Measurements from ENCODE around the gene RALGAPA2. TPM values are rescaled to one million over a fixed set of nuclear protein-coding genes. Genes with fewer than 3 reads are reported as not detected.

The RALGAPA2 gene
- total RNA-seq, 4 donors from 2014 or later, result 18.4 to 27.4 (median 25.2) TPM

DNA sequence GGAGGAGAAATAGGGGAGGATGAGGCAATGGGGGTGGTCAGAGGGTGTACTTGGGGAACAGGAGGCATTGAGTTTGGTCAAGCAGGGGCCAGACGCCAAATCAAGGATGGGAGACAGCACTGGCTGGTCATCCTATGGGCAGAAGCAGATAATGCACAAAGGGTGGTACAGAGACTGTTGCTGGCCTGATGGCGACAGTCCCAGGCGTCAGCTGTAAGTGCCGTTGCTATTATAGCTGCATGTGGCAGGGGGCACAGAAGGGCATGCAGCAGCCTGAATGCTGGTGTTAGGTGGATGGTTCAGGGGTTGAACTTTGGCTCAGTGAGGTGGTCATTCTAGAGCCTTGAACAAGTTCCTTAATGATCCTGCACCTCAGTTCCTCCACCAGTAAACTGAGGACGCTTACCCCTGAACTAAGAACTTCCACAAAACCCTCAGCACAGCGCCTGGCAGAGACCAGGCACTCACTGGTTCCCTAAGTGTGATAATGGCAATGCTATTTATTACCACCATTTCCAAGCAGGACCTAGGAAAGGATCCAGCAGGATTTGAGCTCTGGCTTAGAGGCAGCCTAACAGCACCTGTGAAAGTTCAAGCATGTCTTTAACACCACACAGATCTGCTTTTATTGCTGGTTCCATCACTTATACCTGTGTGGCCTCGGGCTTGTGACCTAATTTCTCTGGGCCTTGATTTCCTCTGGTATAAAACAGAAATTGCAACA is 181.9 kb downstream of the RALGAPA2 start:
- Histone ChIP-seq H3K27ac (no peak overlapping the region), H3K4me1 (peaks cover 0 to 5% (median 0%) of the 10 kb centered on the region in 3 donors), H3K27me3 (no peaks in the 10 kb centered on the region), H3K9me3 (no peaks in the 10 kb centered on the region), H3K4me3 (no peak overlapping the region), H3K36me3 (peaks cover 0 to 44% of the 10 kb centered on the region in 2 donors)
- no peak for ATAC-seq
- WGBS, 2 donors (ENCODE audit: low coverage in 1 of 2), result 93 to 100% methylated on average over 4 of the region's 7 CpGs
- TF ChIP-seq, protein P1, sequence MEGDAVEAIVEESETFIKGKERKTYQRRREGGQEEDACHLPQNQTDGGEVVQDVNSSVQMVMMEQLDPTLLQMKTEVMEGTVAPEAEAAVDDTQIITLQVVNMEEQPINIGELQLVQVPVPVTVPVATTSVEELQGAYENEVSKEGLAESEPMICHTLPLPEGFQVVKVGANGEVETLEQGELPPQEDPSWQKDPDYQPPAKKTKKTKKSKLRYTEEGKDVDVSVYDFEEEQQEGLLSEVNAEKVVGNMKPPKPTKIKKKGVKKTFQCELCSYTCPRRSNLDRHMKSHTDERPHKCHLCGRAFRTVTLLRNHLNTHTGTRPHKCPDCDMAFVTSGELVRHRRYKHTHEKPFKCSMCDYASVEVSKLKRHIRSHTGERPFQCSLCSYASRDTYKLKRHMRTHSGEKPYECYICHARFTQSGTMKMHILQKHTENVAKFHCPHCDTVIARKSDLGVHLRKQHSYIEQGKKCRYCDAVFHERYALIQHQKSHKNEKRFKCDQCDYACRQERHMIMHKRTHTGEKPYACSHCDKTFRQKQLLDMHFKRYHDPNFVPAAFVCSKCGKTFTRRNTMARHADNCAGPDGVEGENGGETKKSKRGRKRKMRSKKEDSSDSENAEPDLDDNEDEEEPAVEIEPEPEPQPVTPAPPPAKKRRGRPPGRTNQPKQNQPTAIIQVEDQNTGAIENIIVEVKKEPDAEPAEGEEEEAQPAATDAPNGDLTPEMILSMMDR (IDR thresholded peaks at IDR 0.05), result no peak
- TF ChIP-seq EP300 (IDR thresholded peaks at IDR 0.05) (no peak), POLR2A (IDR thresholded peaks at IDR 0.05) (no peak), POLR2AphosphoS5 (IDR thresholded peaks at IDR 0.05) (no peak)

DNA sequence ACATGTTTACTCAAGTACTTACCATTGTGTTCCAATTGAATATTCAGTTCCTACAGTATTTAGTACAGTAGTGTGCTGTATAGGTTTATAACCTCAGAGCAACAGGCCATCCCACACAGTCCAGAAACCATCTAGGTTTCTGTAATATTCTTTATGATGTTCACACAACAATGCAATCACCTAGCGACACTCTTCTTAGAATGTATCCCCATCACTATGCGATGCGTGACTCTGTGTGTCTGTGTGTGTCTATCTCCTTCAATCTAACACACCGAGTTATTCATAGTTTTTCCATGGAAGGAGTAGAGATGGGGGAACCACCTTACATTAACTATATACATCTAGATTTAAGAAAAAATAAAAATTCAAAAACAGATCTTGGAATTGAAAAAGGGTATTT is 182.8 kb downstream of the RALGAPA2 start:
- TF ChIP-seq EP300 (IDR thresholded peaks at IDR 0.05) (no peak), POLR2A (IDR thresholded peaks at IDR 0.05) (no peak)
- TF ChIP-seq, protein P1 (IDR thresholded peaks at IDR 0.05), result no peak
- 94 to 95% methylated on average over 4 of the region's 4 CpGs for WGBS, 2 donors (ENCODE audit: low coverage in 1 of 2)
- Histone ChIP-seq H3K27ac (no peak overlapping the region), H3K27me3 (no peaks in the 10 kb centered on the region), H3K36me3 (peaks cover 0 to 34% of the 10 kb centered on the region in 2 donors), H3K4me3 (no peak overlapping the region), H3K9me3 (no peaks in the 10 kb centered on the region), H3K4me1 (peaks cover 0 to 11% (median 0%) of the 10 kb centered on the region in 3 donors)
- no peak for ATAC-seq

DNA sequence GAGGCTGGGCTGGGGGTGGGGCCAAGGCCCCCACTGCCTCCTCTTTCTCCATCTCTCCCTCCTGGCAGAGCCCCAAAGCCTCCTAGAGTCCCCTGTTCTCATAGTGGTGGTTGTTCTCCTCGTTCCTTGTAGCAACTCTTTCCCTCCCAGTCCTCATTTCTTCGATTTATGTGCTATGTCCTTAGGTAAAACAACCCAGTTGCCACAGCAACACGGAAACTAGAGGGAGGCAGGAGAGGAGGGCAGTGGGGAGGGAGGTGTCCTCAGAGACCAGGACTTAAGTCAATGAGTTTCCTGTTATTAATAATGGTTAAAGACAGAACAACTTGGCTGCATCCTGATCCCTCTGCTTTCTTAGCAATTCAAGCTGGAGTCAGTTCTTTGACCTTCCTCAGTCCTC is 183.6 kb downstream of the RALGAPA2 start:
- Histone ChIP-seq H3K27ac (no peak overlapping the region), H3K9me3 (no peaks in the 10 kb centered on the region), H3K27me3 (no peaks in the 10 kb centered on the region), H3K36me3 (peaks cover 0 to 41% of the 10 kb centered on the region in 2 donors), H3K4me3 (no peak overlapping the region), H3K4me1 (peaks cover 0 to 11% (median 0%) of the 10 kb centered on the region in 3 donors)
- no peak for ATAC-seq
- WGBS, 2 donors (ENCODE audit: low coverage in 1 of 2), result 50 to 83% methylated on average over 2 of the region's 3 CpGs
- no peak for TF ChIP-seq EP300 (IDR thresholded peaks at IDR 0.05)
- TF ChIP-seq POLR2A (IDR thresholded peaks at IDR 0.05), result no peak
- TF ChIP-seq POLR2AphosphoS5 (IDR thresholded peaks at IDR 0.05), result no peak

DNA sequence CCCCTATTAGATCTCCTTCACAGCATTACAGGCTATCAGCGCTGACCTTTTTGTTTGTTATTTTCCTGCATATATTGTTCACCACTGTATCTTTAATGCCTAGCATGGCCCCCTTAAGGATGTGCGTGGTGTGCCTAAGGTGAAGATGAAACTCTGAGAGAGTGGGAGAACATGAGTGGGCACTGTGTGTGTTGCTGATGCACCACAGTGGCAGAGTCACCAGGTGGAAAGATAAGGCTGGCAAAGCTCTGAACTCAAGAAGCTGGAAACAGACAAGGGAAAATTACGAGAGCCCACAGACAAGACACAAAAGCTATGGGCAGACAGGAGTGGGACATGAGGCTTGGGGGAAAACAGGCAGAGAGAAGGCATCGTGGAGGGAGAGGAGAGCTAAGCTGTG is 184.8 kb downstream of the RALGAPA2 start:
- WGBS, 2 donors (ENCODE audit: low coverage in 1 of 2), result 100% methylated on average over 2 to 3 of the region's 4 CpGs
- Histone ChIP-seq H3K27me3 (no peaks in the 10 kb centered on the region), H3K36me3 (peaks cover 0 to 46% of the 10 kb centered on the region in 2 donors)

DNA sequence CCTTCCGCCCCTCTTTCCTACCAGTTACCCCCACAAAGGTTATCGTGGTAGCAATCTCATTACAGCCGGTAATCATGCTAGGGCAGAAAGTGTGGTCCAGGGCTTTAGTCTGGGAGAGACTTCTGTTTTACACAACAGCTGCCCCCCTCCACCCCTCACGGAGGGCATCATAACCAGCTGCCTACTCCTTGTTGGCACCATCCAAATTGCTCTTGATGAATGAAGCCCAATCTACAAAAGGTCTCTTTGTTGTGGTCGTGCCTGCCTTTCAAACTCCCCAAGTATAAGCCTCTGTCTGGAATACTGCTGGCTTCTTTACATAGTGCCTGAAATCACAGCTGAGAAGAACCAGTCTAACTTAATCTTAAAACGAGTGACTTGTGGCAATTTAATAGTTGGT is 186.7 kb downstream of the RALGAPA2 start:
- TF ChIP-seq, protein P1 (IDR thresholded peaks at IDR 0.05), result no peak
- no peak for TF ChIP-seq POLR2A (IDR thresholded peaks at IDR 0.05)
- TF ChIP-seq POLR2AphosphoS5 (IDR thresholded peaks at IDR 0.05), result no peak
- no peak for TF ChIP-seq EP300 (IDR thresholded peaks at IDR 0.05)
- H3K27ac ChIP-seq, result peak overlapping the region in 3 of 4 donors; percentile 30 to 66 (median 48)
- no peaks in the 10 kb centered on the region for H3K27me3 ChIP-seq

More for the DNA sequence above, 184.8 kb downstream of the RALGAPA2 start:
- ATAC-seq, result no peak
- H3K9me3 ChIP-seq, result no peaks in the 10 kb centered on the region
- H3K27ac ChIP-seq, result no peak overlapping the region
- H3K4me1 ChIP-seq, result peaks cover 0 to 11% (median 0%) of the 10 kb centered on the region in 3 donors
- no peak overlapping the region for H3K4me3 ChIP-seq
- TF ChIP-seq, protein P1 (IDR thresholded peaks at IDR 0.05), result no peak
- no peak for TF ChIP-seq POLR2A (IDR thresholded peaks at IDR 0.05)
- no peak for TF ChIP-seq POLR2AphosphoS5 (IDR thresholded peaks at IDR 0.05)
- no peak for TF ChIP-seq EP300 (IDR thresholded peaks at IDR 0.05)

More for the DNA sequence above, 186.7 kb downstream of the RALGAPA2 start:
- H3K4me1 ChIP-seq, result peaks cover 0 to 11% (median 0%) of the 10 kb centered on the region in 3 donors
- 72 to 93% methylated on average over 5 to 6 of the region's 6 CpGs for WGBS, 2 donors (ENCODE audit: low coverage in 1 of 2)
- H3K9me3 ChIP-seq, result no peaks in the 10 kb centered on the region
- ATAC-seq, result no peak
- H3K4me3 ChIP-seq, result no peak overlapping the region
- H3K36me3 ChIP-seq, result peaks cover 0 to 49% of the 10 kb centered on the region in 2 donors
